ENCODE results near the gene AP1AR. TPM values are rescaled to one million over a fixed set of nuclear protein-coding genes. Genes with fewer than 3 reads are reported as not detected.
"Not testable (repeated sequence)": the region's sequence is repeated elsewhere in the genome, so short reads cannot be mapped to it uniquely, and the experiment has no call there.

AP1AR gene
- total and polyA plus RNA-seq, 3 donors from 2014 or later = 22.6 to 29.4 (median 24.6) TPM

GRCh38 chr4:112296949-112297880, 65.6 kb downstream of the AP1AR start, which contains the start of gene ALPK1:
ALPK1 (plus strand) TSS chr4:112297369.
- DNase-seq = no peak
- TF ChIP-seq, protein P1, sequence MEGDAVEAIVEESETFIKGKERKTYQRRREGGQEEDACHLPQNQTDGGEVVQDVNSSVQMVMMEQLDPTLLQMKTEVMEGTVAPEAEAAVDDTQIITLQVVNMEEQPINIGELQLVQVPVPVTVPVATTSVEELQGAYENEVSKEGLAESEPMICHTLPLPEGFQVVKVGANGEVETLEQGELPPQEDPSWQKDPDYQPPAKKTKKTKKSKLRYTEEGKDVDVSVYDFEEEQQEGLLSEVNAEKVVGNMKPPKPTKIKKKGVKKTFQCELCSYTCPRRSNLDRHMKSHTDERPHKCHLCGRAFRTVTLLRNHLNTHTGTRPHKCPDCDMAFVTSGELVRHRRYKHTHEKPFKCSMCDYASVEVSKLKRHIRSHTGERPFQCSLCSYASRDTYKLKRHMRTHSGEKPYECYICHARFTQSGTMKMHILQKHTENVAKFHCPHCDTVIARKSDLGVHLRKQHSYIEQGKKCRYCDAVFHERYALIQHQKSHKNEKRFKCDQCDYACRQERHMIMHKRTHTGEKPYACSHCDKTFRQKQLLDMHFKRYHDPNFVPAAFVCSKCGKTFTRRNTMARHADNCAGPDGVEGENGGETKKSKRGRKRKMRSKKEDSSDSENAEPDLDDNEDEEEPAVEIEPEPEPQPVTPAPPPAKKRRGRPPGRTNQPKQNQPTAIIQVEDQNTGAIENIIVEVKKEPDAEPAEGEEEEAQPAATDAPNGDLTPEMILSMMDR (IDR thresholded peaks at IDR 0.05) = no peak
- no peak for TF ChIP-seq POLR2A (IDR thresholded peaks at IDR 0.05)
- Histone ChIP-seq H3K4me1 (no peaks in the 10 kb centered on the region), H3K27ac (peak within 1 kb of the TSS; percentile 15 to 42), H3K36me3 (ENCODE audit: low read depth, missing control alignments) (no peaks in the 10 kb centered on the region), H3K4me3 (peak within 1 kb of the TSS; percentile 4 to 46), H3K9me3 (no peaks in the 10 kb centered on the region), H3K27me3 (no peaks in the 10 kb centered on the region)
- WGBS, 2 donors = 18 to 26% methylated on average over 4 of the region's 4 CpGs
- intact Hi-C loops (cut with DNase I; ENCODE audit: low total_unique reads) = no loop called here

- intact Hi-C loops (cut with DNase I; ENCODE audit: low total_unique reads) = no loop called here
- Histone ChIP-seq H3K4me3 (no peak overlapping the region), H3K4me1 (no peaks in the 10 kb centered on the region), H3K27me3 (no peaks in the 10 kb centered on the region), H3K27ac (no peak overlapping the region), H3K9me3 (no peaks in the 10 kb centered on the region), H3K36me3 (ENCODE audit: low read depth, missing control alignments) (no peaks in the 10 kb centered on the region)
- no peak for TF ChIP-seq POLR2A (IDR thresholded peaks at IDR 0.05)
- TF ChIP-seq, protein P1 (IDR thresholded peaks at IDR 0.05) = no peak
- 86 to 89% methylated on average over 4 of the region's 4 CpGs for WGBS, 2 donors
- no peak for DNase-seq
These were observed 68.1 kb downstream of the AP1AR start for GRCh38 chr4:112299721-112300120.

- TF ChIP-seq POLR2A (IDR thresholded peaks at IDR 0.05) = no peak
- TF ChIP-seq, protein P1 (IDR thresholded peaks at IDR 0.05) = no peak
- H3K36me3 ChIP-seq (ENCODE audit: low read depth, missing control alignments) = no peaks in the 10 kb centered on the region
- no peak overlapping the region for H3K4me3 ChIP-seq
- no peaks in the 10 kb centered on the region for H3K4me1 ChIP-seq
- intact Hi-C loops (cut with DNase I; ENCODE audit: low total_unique reads) = no loop called here
- no peak overlapping the region for H3K27ac ChIP-seq
- 83 to 90% methylated on average over 5 of the region's 5 CpGs for WGBS, 2 donors
- no peaks in the 10 kb centered on the region for H3K9me3 ChIP-seq
- no peaks in the 10 kb centered on the region for H3K27me3 ChIP-seq
- DNase-seq = no peak
These were observed 71.0 kb downstream of the AP1AR start for GRCh38 chr4:112302320-112303274.

DNA sequence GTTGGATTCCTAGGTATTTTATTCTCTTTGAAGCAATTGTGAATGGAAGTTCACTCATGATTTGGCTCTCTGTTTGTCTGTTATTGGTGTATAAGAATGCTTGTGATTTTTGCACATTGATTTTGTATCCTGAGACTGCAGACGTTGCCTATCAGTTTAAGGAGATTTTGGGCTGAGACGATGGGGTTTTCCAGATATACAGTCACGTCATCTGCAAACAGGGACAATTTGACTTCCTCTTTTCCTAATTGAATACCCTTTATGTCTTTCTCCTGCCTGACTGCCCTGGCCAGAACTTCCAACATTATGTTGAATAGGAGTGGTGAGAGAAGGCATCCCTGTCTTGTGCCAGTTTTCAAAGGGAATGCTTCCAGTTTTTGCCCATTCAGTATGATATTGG, 73.9 kb downstream of the AP1AR start:
- H3K4me1 ChIP-seq; DNase-seq; H3K27ac ChIP-seq; H3K4me3 ChIP-seq; H3K36me3 ChIP-seq (ENCODE audit: low read depth, missing control alignments); H3K9me3 ChIP-seq; intact Hi-C loops (cut with DNase I; ENCODE audit: low total_unique reads); H3K27me3 ChIP-seq: not testable (repeated sequence)
- WGBS, 2 donors = 61 to 86% methylated on average over 3 of the region's 3 CpGs

DNA sequence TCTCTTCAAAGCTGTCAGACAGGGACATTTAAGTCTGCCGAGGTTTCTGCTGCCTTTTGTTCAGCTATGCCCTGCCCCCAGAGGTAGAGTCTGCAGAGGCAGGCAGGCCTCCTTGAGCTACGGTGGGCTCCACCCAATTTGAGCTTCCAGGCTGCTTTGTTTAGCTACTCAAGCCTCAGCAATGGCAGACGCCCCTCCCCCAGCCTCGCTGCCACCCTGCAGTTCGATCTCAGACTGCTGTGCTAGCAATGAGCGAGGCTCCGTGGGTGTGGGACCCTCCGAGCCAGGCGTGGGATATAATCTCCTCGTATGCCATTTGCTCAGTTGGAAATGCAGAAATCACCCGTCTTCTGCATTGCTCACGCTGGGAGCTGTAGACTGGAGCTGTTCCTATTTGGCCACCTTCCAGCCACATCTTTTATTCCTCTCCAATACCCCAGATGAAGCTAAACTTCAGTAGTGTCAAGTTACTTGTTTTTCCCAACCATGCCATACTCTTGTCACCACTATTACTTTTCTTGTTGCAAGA, 77.7 kb downstream of the AP1AR start:
- H3K4me3 ChIP-seq; H3K27ac ChIP-seq; H3K36me3 ChIP-seq (ENCODE audit: low read depth, missing control alignments); intact Hi-C loops (cut with DNase I; ENCODE audit: low total_unique reads); H3K27me3 ChIP-seq; DNase-seq; H3K9me3 ChIP-seq; H3K4me1 ChIP-seq: not testable (repeated sequence)
- WGBS, 2 donors = 63 to 81% methylated on average over 5 to 12 of the region's 12 CpGs
